HepG2 (cell line): Measurements from ENCODE around the gene SRGAP3. TPM values are rescaled to one million over a fixed set of nuclear protein-coding genes. Genes with fewer than 3 reads are reported as not detected.

Experiments used
- ATAC-seq: fragments of 200-7000 bp; cut with Tn5 transposase; 3 replicates; pipeline ENCODE4 v1.9.1; 2020; ENCODE audit warnings: mild to moderate bottlenecking, moderate library complexity
- BruUV-seq: library from RNA; stranded (reverse); fragments of 400-500 nt; replicated peaks from 2 replicates; lab custom pipeline; 2021; lab: Mats Ljungman, UMichigan
- CTCF ChIA-PET: fragments of 300-600 bp; formaldehyde crosslinking; extraction: SDS; loops from one replicate; lab custom pipeline; 2021; ENCODE audit warnings: low total read pairs, inconsistent platforms, low intra/inter-chr PET ratio; lab: Yijun Ruan, JAX
- POLR2A ChIA-PET: fragments of 350-600 bp; sonication (Branson Sonifier 250); formaldehyde crosslinking; loops from one replicate; lab custom pipeline; 2020; ENCODE audit warnings: antibody characterized with exemption, inconsistent platforms; lab: Yijun Ruan, JAX
- DNase-seq: peaks from one replicate; pipeline ENCODE4 v3.0.0-alpha.2; 2015; ENCODE audit warnings: low spot score
- FAIRE-seq: peaks from 3 replicates; lab custom pipeline; 2011; peaks lifted over from hg19 to GRCh38; lab: Jason Lieb, UNC
- H2AFZ ChIP-seq: one replicate; pipeline ENCODE4 v1.6.1; 2011; ENCODE audit warnings: low read length, inconsistent platforms
- H3K27ac ChIP-seq: fragments of 300-600 bp; 3 replicates; pipeline ENCODE4 v1.8.0; 2011; ENCODE audit warnings: mixed run types, mild to moderate bottlenecking, mixed read lengths, low read length, inconsistent platforms; ENCODE audit not compliant: insufficient read depth; ENCODE audit errors: extremely low read length
- H3K27me3 ChIP-seq, 2 experiments: fragments of 200-600 bp in 1 of 2; 2 replicates in 1 of 2; 3 replicates in 1 of 2; pipeline versions ENCODE4 v1.6.0 to v1.8.0; 2011; ENCODE audit warnings: low read length in 2 of 2, mild to moderate bottlenecking in 2 of 2, moderate library complexity in 2 of 2, inconsistent platforms in 1 of 2; ENCODE audit not compliant: insufficient read depth in 2 of 2, control insufficient read depth in 1 of 2
- H3K36me3 ChIP-seq, 2 experiments: fragments of 200-600 bp in 1 of 2; replicated peaks in 1 of 2; 2 replicates in 1 of 2; 3 replicates in 1 of 2; pipeline versions ENCODE4 v1.5.1 to v1.8.0; 2011; ENCODE audit warnings: low read length in 2 of 2, inconsistent platforms in 1 of 2; ENCODE audit not compliant: insufficient read depth in 2 of 2, control insufficient read depth in 1 of 2
- H3K4me1 ChIP-seq: 2 replicates; pipeline ENCODE4 v1.5.1; 2012; ENCODE audit warnings: low read length, inconsistent platforms; ENCODE audit not compliant: insufficient read depth
- H3K4me2 ChIP-seq: 2 replicates; pipeline ENCODE4 v1.6.0; 2011; ENCODE audit warnings: low read depth, low read length, inconsistent platforms
- H3K4me3 ChIP-seq, 3 experiments: fragments of 200-600 bp in 1 of 3; sonication (generic), shearing (Covaris generic) in 1 of 3; replicated peaks in 1 of 3; 2 replicates each; pipeline ENCODE4 v1.5.1; 2011 to 2016; ENCODE audit warnings: low read length in 3 of 3, inconsistent platforms in 2 of 3, low read depth in 2 of 3, mild to moderate bottlenecking in 2 of 3, control low read depth in 1 of 3, mixed read lengths in 1 of 3; ENCODE audit not compliant: insufficient read depth in 1 of 3
- H3K79me2 ChIP-seq: one replicate; pipeline ENCODE4 v1.6.1; 2011; ENCODE audit warnings: low read length, inconsistent platforms; ENCODE audit not compliant: insufficient read depth
- H3K9ac ChIP-seq: 2 replicates; pipeline ENCODE4 v1.6.0; 2011; ENCODE audit warnings: mild to moderate bottlenecking, low read depth, low read length, inconsistent platforms; ENCODE audit not compliant: insufficient read depth
- H3K9me3 ChIP-seq: 2 replicates; pipeline ENCODE4 v1.5.1; 2012; ENCODE audit warnings: mild to moderate bottlenecking, low read length
- H4K20me1 ChIP-seq: 2 replicates; pipeline ENCODE4 v1.6.0; 2011; ENCODE audit warnings: inconsistent platforms, mild to moderate bottlenecking, low read length, moderate library complexity; ENCODE audit not compliant: insufficient read depth
- ARID3A ChIP-seq: IDR thresholded peaks from 2 replicates; pipeline ENCODE4 v1.6.1; 2012; ENCODE audit warnings: low read depth, low read length, improper control_type of control experiment
- ATF7-NPFF ChIP-seq: sonication (generic); formaldehyde crosslinking; IDR thresholded peaks from 2 replicates; pipeline ENCODE4 v1.8.1; 2023; ENCODE audit warnings: mild to moderate bottlenecking, low read depth, missing genetic modification reagents, moderate library complexity
- CHD2 ChIP-seq: IDR thresholded peaks from 2 replicates; pipeline ENCODE4 v1.6.1; 2011; ENCODE audit warnings: low read depth, low read length, improper control_type of control experiment
- HIVEP1 ChIP-seq: sonication (generic); formaldehyde crosslinking; IDR thresholded peaks from 2 replicates; pipeline ENCODE4 v1.4.0; 2020; ENCODE audit warnings: mild to moderate bottlenecking, missing genetic modification reagents
- REST ChIP-seq, 2 experiments: IDR thresholded peaks; 2 replicates each; pipeline ENCODE4 v1.6.1; 2011 to 2012; ENCODE audit warnings: low read length in 2 of 2, borderline replicate concordance in 1 of 2, low read depth in 1 of 2, mild to moderate bottlenecking in 1 of 2, moderate library complexity in 1 of 2
- RFX3 ChIP-seq: IDR thresholded peaks from 2 replicates; pipeline ENCODE4 v1.6.1; 2016; ENCODE audit warnings: missing biosample characterization, missing genetic modification reagents
- RORA ChIP-seq: sonication (generic); formaldehyde crosslinking; IDR thresholded peaks from 2 replicates; pipeline ENCODE4 v1.5.0; 2020; ENCODE audit warnings: mild to moderate bottlenecking, missing genetic modification reagents, moderate library complexity
- SKI ChIP-seq: fragments of 450-650 bp; IDR thresholded peaks from one replicate; pipeline ENCODE4 v1.6.1; 2018; ENCODE audit warnings: mild to moderate bottlenecking; ENCODE audit not compliant: partially characterized antibody
- SMARCE1 ChIP-seq: fragments of 450-650 bp; IDR thresholded peaks from 2 replicates; pipeline ENCODE4 v1.6.1; 2017; ENCODE audit warnings: borderline replicate concordance
- XBP1 ChIP-seq: sonication (generic); formaldehyde crosslinking; IDR thresholded peaks from 2 replicates; pipeline ENCODE4 v1.5.0; 2020; ENCODE audit warnings: missing genetic modification reagents
- YEATS4 ChIP-seq: sonication (generic); formaldehyde crosslinking; IDR thresholded peaks from 2 replicates; pipeline ENCODE4 v1.4.0; 2020; ENCODE audit warnings: missing genetic modification reagents, borderline replicate concordance
- ZNF17 ChIP-seq: sonication (generic); formaldehyde crosslinking; IDR thresholded peaks from 2 replicates; pipeline ENCODE4 v1.5.0; 2020; ENCODE audit warnings: mild to moderate bottlenecking, missing genetic modification reagents
- ZNF331 ChIP-seq: sonication (generic); formaldehyde crosslinking; IDR thresholded peaks from 2 replicates; pipeline ENCODE4 v1.4.0; 2020; ENCODE audit warnings: missing genetic modification reagents
- ZNF672 ChIP-seq: sonication (generic); formaldehyde crosslinking; IDR thresholded peaks from 2 replicates; pipeline ENCODE4 v1.8.1; 2022; ENCODE audit warnings: missing genetic modification reagents
- ZNF83 ChIP-seq: sonication (generic); formaldehyde crosslinking; IDR thresholded peaks from 2 replicates; pipeline ENCODE4 v1.4.0; 2020; ENCODE audit warnings: missing genetic modification reagents, mild to moderate bottlenecking, borderline replicate concordance
- WGBS: methylation state at CpG from one replicate; pipeline ENCODE4 v1.1.6; 2017; ENCODE audit warnings: low lambda C conversion rate; 5-methylcytosine and 5-hydroxymethylcytosine counted together
- in situ Hi-C: cut with HindIII; loops from 2 replicates; pipeline ENCODE4 v1.10.0; 2017; ENCODE audit warnings: low pct_unique_long_range_greater_than_20kb; ENCODE audit not compliant: extremely low pct_ligation_motif_present
- intact Hi-C: fragments of 100-400 bp; cut with micrococcal nuclease; formaldehyde crosslinking; loops from one replicate; pipeline ENCODE4 v1.10.0; 2022; ENCODE audit not compliant: unreplicated experiment
- polyA plus RNA-seq, 8 experiments: library from polyadenylated mRNA; depleted of rRNA in 3 of 8; stranded (reverse) in 7 of 8; unstranded in 1 of 8; fragments of >200 nt; fragmentation: Illumina TruSeq in 4 of 8; extraction: Trizol in 4 of 8; gene quantifications; 2 replicates each; pipeline versions ENCODE4 v1.2.1 to v1.2.3, GENCODE V29; 2011 to 2016; ENCODE audit warnings: low read depth in 4 of 8, missing spikeins in 1 of 8, mixed read lengths in 1 of 8; ENCODE audit not compliant: insufficient read depth in 1 of 8
- total RNA-seq, 5 experiments: library from RNA; depleted of rRNA; stranded (reverse); fragments of >200 nt; fragmentation: Illumina TruSeq; extraction: Trizol; gene quantifications; 2 replicates each; pipeline ENCODE4 v1.2.3, GENCODE V29; 2016; ENCODE audit warnings: low read depth in 1 of 5

SRGAP3 gene
- total and polyA plus RNA-seq, 2 of the 13 experiments (the other 11 are each of a cell fraction or from before 2014, with no cell fraction given), result 1.2 to 1.4 TPM

- intact Hi-C loops, result loop anchor here (5.0 kb wide), 1 partner anchor 316 kb away; no protein-coding TSS in a partner anchor
- Histone ChIP-seq H3K9ac (no peak overlapping the region), H3K4me1 (peaks cover 38% of the 10 kb centered on the region), H3K4me2 (no peak overlapping the region), H3K9me3 (no peaks in the 10 kb centered on the region), H4K20me1 (no peaks in the 10 kb centered on the region)
- ATAC-seq (no peak), FAIRE-seq (no peak), DNase-seq (no peak)
- BruUV-seq, result no TSS peak
- in situ Hi-C loops, result no loop called here
- ChIA-PET CTCF (no interaction called here), POLR2A (no interaction called here)
- no peak for TF ChIP-seq CHD2
- TF ChIP-seq, all 625 proteins: peak for 0
- no peaks in the 10 kb centered on the region for H3K36me3 ChIP-seq
- H3K27ac ChIP-seq, result no peak overlapping the region
- H3K4me3 ChIP-seq, result no peak overlapping the region
- no peak overlapping the region for H2AFZ ChIP-seq
- H3K79me2 ChIP-seq, result no peaks in the 10 kb centered on the region
- peaks cover 0 to 6% of the 10 kb centered on the region in 2 experiments; a peak in 1 of 5 replicates for H3K27me3 ChIP-seq
- 93% methylated on average over 3 of the region's 9 CpGs for WGBS
Observed at GRCh38 chr3:8985876-8986275, 263.6 kb downstream of the SRGAP3 start.

DNA sequence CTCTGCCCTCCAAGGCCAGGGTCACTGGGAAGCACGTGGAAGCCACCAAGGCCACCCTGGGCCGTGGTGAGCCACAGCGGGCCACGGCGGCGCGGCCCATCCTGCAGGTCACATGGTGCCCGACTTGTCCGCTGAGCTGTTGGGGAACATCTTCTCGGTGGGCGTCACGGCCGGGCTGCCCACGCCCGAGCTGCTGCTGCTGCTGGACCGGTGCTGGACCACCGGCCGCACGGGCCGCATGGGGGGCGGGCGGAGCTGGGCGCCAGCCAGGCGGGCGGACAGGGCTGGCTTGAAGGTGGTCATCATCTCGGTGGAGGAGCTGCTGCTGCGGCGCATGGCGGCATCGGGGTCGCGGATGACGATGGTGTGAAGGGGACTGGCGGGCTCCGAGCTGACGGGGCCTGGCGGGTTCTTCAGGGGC, 264.0 kb downstream of the SRGAP3 start:
- Histone ChIP-seq H3K36me3 (no peaks in the 10 kb centered on the region), H3K27ac (no peak overlapping the region), H3K4me3 (no peak overlapping the region), H2AFZ (no peak overlapping the region), H3K4me2 (no peak overlapping the region), H3K9ac (no peak overlapping the region), H3K9me3 (no peaks in the 10 kb centered on the region), H3K27me3 (peaks cover 0 to 6% of the 10 kb centered on the region in 2 experiments; a peak in 1 of 5 replicates), H3K4me1 (peaks cover 42% of the 10 kb centered on the region), H3K79me2 (no peaks in the 10 kb centered on the region), H4K20me1 (no peaks in the 10 kb centered on the region)
- intact Hi-C loops, result loop anchor here (5.0 kb wide), 1 partner anchor 317 kb away; no protein-coding TSS in a partner anchor
- ChIA-PET POLR2A (no interaction called here), CTCF (no interaction called here)
- in situ Hi-C loops, result no loop called here
- no TSS peak for BruUV-seq
- FAIRE-seq (no peak), DNase-seq (no peak), ATAC-seq (no peak)
- WGBS, result 93% methylated on average over 34 of the region's 37 CpGs
- TF ChIP-seq SKI (peak; percentile 15), HIVEP1 (CRISPR knock-in tag) (no peak), ZNF331 (CRISPR knock-in tag) (no peak), XBP1 (CRISPR knock-in tag) (no peak), RFX3 (CRISPR knock-in tag) (no peak), ATF7-NPFF (no peak), ZNF17 (CRISPR knock-in tag) (no peak), SMARCE1 (no peak), ARID3A (no peak), YEATS4 (CRISPR knock-in tag) (no peak), REST (IDR thresholded peaks at IDR 0.05; ENCODE audit: borderline replicate concordance in 1 of 2, low read depth in 1 of 2, low read length in 2 of 2) (no peak), ZNF672 (CRISPR knock-in tag) (no peak), RORA (no peak), ZNF83 (CRISPR knock-in tag) (no peak)
